NCI-H526 (cell line): ENCODE data around the gene MOG.

ENCODE experiments used
- DNase-seq, 2 experiments: peaks; one replicate each; lab custom pipeline; 2025; lab: John Stamatoyannopoulos, UW

Gene MOG

DNA sequence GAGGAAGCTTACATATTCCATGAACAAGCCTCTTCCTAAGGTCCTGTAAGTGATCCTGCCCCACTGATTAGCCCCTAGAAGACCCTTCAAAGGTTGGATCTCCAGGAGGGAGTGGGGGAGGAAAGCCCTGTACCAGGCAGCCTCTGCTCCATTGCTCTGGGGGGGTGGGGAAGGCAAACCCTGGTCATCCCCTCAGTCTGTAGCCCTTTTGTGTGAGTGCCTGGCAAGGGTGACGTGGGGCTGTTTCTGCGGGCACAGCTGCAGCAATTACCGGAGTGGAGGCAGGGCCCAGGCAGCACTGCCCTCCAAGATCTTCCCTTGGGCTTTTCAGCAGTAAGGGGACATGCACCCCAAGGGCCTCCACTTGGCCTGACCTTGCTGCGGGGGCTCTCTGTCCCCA, at the start of gene MOG:
TSS of gene MOG (plus strand) at position 295 of the 400 bp plus-strand sequence. CDS start 118 bp downstream, outside the sequence.
- no peak for DNase-seq

GRCh38 chr6:29608131-29608530, 48.8 kb upstream of the MOG start:
- no peak for DNase-seq

GRCh38 chr6:29610540-29610939, 46.4 kb upstream of the MOG start:
- DNase-seq, result no peak

DNA sequence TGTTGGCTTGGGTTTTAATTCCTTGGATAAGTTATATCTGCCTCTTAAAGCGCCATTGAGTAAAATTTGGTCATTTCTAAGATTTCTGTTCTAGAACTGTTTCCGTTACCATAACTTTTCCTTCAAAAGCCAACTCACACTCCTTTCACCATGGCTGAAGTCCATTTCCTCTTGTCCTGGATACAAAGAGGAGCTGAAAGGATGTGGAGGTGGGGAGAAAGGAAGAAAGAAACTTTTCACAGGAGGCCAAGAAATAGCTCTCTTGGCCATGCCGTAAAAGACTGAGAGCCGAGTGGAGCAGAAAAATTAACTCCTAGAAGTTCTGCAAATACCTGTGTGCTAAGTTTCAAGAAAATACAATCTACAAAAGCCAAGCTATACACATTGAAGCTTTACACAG, 45.5 kb upstream of the MOG start:
- DNase-seq, result no peak

- no peak for DNase-seq
Measured at GRCh38 chr6:29617782-29618554, 38.9 kb upstream of the MOG start.

- DNase-seq, result no peak
Measured at GRCh38 chr6:29619578-29620160, 37.2 kb upstream of the MOG start.

GRCh38 chr6:29620630-29621029, 36.3 kb upstream of the MOG start:
- DNase-seq, result peak in 1 of 2 experiments; percentile 2

DNA sequence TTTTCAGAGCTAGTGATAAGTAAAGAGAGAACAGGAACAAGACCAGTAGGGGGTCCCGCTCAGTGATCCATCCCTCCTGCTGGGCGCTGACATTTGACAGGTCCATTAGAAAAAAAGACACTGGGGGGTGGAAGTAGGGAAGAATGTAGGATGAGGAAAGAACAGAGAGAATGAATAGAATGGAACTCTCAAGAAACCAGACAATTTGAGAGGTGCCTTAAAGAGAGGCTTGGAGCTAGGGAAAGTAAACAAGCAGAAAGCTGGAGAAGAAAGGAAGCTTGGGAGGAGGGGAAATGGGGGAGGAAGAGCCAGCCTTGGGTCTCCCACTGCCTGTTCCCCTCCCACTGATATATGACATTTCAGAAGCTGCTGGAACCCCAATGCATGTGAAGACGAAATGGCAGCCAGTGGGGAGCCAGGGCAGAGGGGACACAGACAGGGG, 32.4 kb upstream of the MOG start:
- DNase-seq, result no peak

DNA sequence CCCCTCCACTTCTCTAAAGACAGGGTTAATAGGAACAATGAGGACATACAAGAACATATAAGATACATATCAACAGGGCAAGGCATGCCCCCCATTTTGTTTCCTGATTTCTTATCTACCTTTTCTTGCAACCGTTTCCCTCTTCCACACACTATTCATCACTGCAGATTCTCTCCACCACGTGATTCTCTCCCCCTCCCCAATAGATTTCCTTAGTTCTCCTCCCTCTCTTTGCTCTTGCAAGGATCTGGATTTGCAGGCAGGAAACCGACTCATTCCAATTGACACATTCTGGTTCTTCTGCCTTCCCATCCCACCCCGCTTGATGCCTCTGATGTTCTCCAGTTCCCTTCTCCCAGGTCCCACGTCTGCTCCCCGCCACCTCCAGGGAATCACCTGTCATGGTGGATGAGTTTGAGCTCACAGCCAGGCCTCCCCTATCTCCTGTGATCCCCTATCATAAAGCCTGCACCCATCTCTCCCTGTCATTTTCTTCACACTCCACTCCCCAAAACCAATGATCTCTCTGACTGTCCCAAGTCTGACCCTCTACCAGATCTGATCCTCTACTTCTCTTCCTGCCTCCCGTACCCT, 31.5 kb upstream of the MOG start:
- DNase-seq, result no peak

DNA sequence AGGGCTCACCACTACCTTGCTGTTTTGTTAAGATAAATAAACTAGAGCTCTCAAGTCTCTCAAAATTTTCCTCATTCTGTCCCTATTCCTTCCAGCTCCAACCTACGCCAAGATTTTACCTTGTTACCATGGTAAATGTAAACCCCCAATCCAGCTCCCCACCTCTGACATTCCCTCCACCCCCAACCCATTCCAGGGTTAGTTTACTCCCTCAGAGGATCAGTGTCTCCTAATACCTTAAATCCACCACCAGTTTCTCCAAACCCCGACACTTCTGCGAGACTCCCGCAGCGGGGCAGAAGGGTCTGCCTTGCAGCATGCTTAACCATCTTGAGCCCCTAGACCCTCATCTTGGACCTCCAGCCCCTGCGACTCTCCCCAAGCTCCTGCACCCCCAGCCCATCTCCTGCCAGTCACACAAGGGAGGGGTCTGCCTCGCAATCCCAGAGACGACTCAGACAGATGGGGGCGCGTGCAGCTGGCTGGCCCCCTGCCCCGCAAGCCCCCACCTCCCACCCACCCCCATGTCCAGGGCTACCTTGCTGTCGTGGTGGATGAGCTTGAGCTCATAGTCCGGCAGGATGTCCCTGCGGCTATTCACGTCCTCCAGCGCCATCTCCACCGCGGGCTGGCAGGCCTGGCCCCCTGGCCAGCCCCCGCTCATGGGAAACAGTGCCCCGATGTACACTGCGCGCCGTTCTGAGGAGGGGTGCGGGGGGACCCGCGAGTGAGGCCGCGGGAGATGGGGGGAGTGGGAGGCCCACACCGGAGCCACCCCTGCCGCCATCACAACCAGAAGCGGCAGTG, 29.7 kb upstream of the MOG start:
- DNase-seq, result no peak

- peak in 1 of 2 experiments; percentile 71 for DNase-seq
Measured at GRCh38 chr6:29627755-29628418, 29.0 kb upstream of the MOG start.

GRCh38 chr6:29628419-29629281, 28.2 kb upstream of the MOG start:
- peak; percentile 76 to 92 for DNase-seq

DNA sequence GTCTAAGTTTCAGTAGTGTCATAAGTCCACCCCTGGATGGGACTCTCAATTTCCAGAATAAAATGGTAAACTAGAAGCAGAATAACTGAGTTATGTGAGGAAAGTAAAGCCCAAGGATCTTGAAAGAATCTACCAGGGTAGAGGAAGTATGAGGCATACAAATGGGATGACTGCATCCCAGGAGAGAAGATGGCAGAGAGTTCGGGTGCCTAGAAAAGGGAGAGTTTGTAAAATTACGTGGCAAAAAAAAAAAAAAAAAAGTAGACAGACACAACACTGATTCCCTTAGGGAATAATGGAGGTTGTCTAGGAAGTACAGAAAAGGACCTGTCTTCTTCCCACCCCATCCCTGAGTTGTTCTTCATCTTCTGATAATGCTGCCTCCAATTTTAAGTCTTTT, 27.3 kb upstream of the MOG start:
- DNase-seq, result no peak

- no peak for DNase-seq
Measured at GRCh38 chr6:29630315-29630714, 26.6 kb upstream of the MOG start.

GRCh38 chr6:29631209-29631810, 25.6 kb upstream of the MOG start:
- DNase-seq, result no peak

DNA sequence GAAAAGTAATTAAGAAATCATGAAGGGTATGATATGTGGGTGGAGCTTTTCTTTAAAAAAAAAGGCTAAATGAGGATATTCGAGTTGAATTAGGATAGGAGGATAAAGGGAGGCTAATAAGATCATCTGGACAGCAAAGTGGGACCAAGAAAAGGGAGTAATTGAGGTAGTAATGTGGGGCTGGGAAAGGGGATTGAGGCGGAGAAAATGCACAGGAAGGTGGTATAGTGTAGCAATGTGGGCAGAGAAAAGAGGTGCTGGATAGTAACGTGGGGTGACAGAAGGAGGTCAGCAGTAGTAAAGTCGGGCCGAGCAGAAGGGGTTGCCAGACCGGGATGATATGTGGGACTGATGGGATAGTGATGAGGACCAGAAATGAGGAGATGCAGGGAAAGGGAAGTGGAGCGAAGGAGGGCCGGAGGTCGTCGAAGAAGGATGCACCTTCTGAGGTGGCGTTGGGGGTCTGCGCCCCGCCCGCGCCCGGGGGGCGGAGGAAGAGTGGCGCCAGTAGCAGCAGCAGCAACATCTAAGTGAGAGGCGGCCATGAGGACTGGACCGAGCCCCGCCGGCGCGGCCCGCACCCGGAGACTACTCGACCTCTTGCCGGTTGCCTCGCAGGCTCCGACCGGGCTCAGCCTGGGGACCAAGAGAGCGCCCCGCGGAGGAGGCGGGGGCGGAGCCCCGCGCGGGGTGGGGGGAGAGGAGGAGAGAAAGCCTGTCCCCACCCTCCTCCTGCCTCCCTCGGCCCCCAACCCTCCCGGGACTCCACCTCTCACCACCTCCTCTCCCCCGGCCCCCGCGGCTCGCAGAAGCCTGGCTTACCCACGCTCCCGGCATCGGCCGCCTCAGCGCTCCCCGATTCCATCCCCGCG, 24.8 kb upstream of the MOG start:
- DNase-seq, result peak in 1 of 2 experiments; percentile 76

GRCh38 chr6:29632789-29633533, 23.9 kb upstream of the MOG start, which contains the start of gene GABBR1:
GABBR1 (minus strand) TSS chr6:29633183; CDS start chr6:29632385, 798 bp downstream.
- peak; percentile 73 to 88 for DNase-seq

DNA sequence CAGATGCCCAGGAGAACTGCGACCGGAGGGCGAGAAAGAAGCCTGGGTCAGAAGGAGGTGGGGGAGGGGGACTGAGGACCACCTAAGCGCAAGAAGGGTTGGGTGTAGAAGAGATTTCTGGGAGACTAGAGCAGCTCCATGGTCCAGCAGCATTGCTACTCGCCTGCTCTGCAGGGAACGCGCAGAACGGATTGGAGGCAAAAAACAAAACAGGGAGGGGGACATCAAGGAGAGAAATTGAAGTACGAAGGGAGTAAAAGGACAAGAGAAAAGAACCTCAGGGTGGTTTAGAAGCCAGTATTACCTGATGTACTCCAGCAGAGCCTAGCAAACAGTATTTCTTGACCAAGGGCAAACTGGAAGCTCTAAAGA, 23.4 kb upstream of the MOG start:
- DNase-seq, result peak in 1 of 2 experiments; percentile 45

GRCh38 chr6:29637247-29637646, 19.6 kb upstream of the MOG start:
- no peak for DNase-seq
